Spinal cord (tissue), 10 donors: ENCODE results near the gene BCL2L1. TPM values are rescaled to one million over a fixed set of nuclear protein-coding genes. Genes with fewer than 3 reads are reported as not detected.

Experiments
- DNase-seq, 6 donors: peaks; one replicate each; pipeline versions ENCODE4 v3.0.0 to v3.0.0-alpha.2; 2013 to 2015; ENCODE audit warnings: low spot score in 6 of 6, low read depth in 4 of 6
- H3K27ac ChIP-seq: one replicate; pipeline ENCODE4 v1.5.1; 2013; ENCODE audit warnings: low read depth, low read length, control low read depth
- H3K27me3 ChIP-seq: one replicate; pipeline ENCODE4 v1.6.1; 2013; ENCODE audit warnings: low read length; ENCODE audit not compliant: control insufficient read depth, insufficient read depth
- H3K36me3 ChIP-seq: one replicate; pipeline ENCODE4 v1.6.1; 2013; ENCODE audit warnings: low read length; ENCODE audit not compliant: control insufficient read depth, insufficient read depth
- H3K4me1 ChIP-seq: one replicate; pipeline ENCODE4 v1.6.1; 2013; ENCODE audit warnings: low read length; ENCODE audit not compliant: control insufficient read depth, insufficient read depth
- H3K4me3 ChIP-seq: one replicate; pipeline ENCODE4 v1.5.1; 2013; ENCODE audit warnings: low read depth, low read length, control low read depth
- H3K9me3 ChIP-seq: one replicate; pipeline ENCODE4 v1.6.1; 2013; ENCODE audit warnings: low read length; ENCODE audit not compliant: control insufficient read depth, insufficient read depth
- WGBS: methylation state at CpG from one replicate; pipeline ENCODE4 v1.1.5; 2013; ENCODE audit warnings: missing lambda C conversion rate; ENCODE audit not compliant: insufficient coverage; 5-methylcytosine and 5-hydroxymethylcytosine counted together
- polyA plus RNA-seq, 2 donors: library from polyadenylated mRNA; unstranded; fragments of 120-200 nt; gene quantifications; one replicate each; pipeline ENCODE4 v1.2.1, GENCODE V29; 2013; ENCODE audit not compliant: insufficient read length in 2 of 2
- total RNA-seq, 2 donors: library from RNA; depleted of rRNA in 1 of 2; stranded (reverse); fragments of 120-200 nt in 1 of 2; fragments of >200 nt in 1 of 2; gene quantifications; one replicate each; pipeline versions ENCODE4 v1.2.3 to v1.2.4, GENCODE V29; 2013 to 2014
- donor health status: healthy.

BCL2L1 gene
- total and polyA plus RNA-seq, 4 donors, result 56.0 to 82.7 (median 65.4) TPM

GRCh38 chr20:31682352-31682751, 40.3 kb downstream of the BCL2L1 start:
- no CpG with 5 or more reads among the region's 3 CpGs for WGBS
- Histone ChIP-seq H3K36me3 (peaks cover 9% of the 10 kb centered on the region), H3K4me1 (no peaks in the 10 kb centered on the region), H3K27ac (no peak overlapping the region), H3K27me3 (no peaks in the 10 kb centered on the region), H3K9me3 (no peaks in the 10 kb centered on the region), H3K4me3 (no peak overlapping the region)
- no peak for DNase-seq

- WGBS, result 100% methylated on average over 2 of the region's 3 CpGs
- Histone ChIP-seq H3K27ac (no peak overlapping the region), H3K9me3 (no peaks in the 10 kb centered on the region), H3K4me3 (no peak overlapping the region), H3K27me3 (no peaks in the 10 kb centered on the region), H3K36me3 (peaks cover 9% of the 10 kb centered on the region), H3K4me1 (no peaks in the 10 kb centered on the region)
- DNase-seq, result no peak
These were observed 40.9 kb downstream of the BCL2L1 start for GRCh38 chr20:31681769-31682168.

- 92% methylated on average over 6 of the region's 7 CpGs for WGBS
- Histone ChIP-seq H3K4me1 (no peaks in the 10 kb centered on the region), H3K4me3 (no peak overlapping the region), H3K27ac (no peak overlapping the region), H3K9me3 (no peaks in the 10 kb centered on the region), H3K27me3 (no peaks in the 10 kb centered on the region), H3K36me3 (peaks cover 9% of the 10 kb centered on the region)
- DNase-seq, result no peak
These were observed 41.4 kb downstream of the BCL2L1 start for GRCh38 chr20:31681128-31681727.

- no peak overlapping the region for H3K27ac ChIP-seq
- H3K9me3 ChIP-seq, result no peaks in the 10 kb centered on the region
- H3K36me3 ChIP-seq, result peaks cover 9% of the 10 kb centered on the region
- no peak overlapping the region for H3K4me3 ChIP-seq
- H3K27me3 ChIP-seq, result no peaks in the 10 kb centered on the region
- 88% methylated on average over 6 of the region's 7 CpGs for WGBS
- H3K4me1 ChIP-seq, result peaks cover 4% of the 10 kb centered on the region
- DNase-seq, result no peak
These were observed 42.2 kb downstream of the BCL2L1 start for GRCh38 chr20:31680286-31681127.

GRCh38 chr20:31679357-31680285, 43.0 kb downstream of the BCL2L1 start:
- WGBS, result 93% methylated on average over 8 of the region's 9 CpGs
- H3K27me3 ChIP-seq, result no peaks in the 10 kb centered on the region
- peaks cover 13% of the 10 kb centered on the region for H3K4me1 ChIP-seq
- H3K9me3 ChIP-seq, result no peaks in the 10 kb centered on the region
- peaks cover 9% of the 10 kb centered on the region for H3K36me3 ChIP-seq
- DNase-seq, result no peak
- H3K27ac ChIP-seq, result no peak overlapping the region
- no peak overlapping the region for H3K4me3 ChIP-seq

- no peak for DNase-seq
- H3K4me3 ChIP-seq, result no peak overlapping the region
- H3K36me3 ChIP-seq, result peaks cover 9% of the 10 kb centered on the region
- peaks cover 17% of the 10 kb centered on the region for H3K4me1 ChIP-seq
- H3K9me3 ChIP-seq, result no peaks in the 10 kb centered on the region
- 94% methylated on average over 3 of the region's 9 CpGs for WGBS
- no peaks in the 10 kb centered on the region for H3K27me3 ChIP-seq
- H3K27ac ChIP-seq, result no peak overlapping the region
These were observed 44.0 kb downstream of the BCL2L1 start for GRCh38 chr20:31678389-31679356.

GRCh38 chr20:31677553-31678260, 45.0 kb downstream of the BCL2L1 start:
- Histone ChIP-seq H3K27me3 (no peaks in the 10 kb centered on the region), H3K9me3 (no peaks in the 10 kb centered on the region), H3K4me1 (peaks cover 17% of the 10 kb centered on the region), H3K36me3 (peaks cover 13% of the 10 kb centered on the region), H3K4me3 (no peak overlapping the region), H3K27ac (no peak overlapping the region)
- WGBS, result 86% methylated on average over 1 of the region's 2 CpGs
- no peak for DNase-seq

- Histone ChIP-seq H3K4me3 (no peak overlapping the region), H3K36me3 (peaks cover 18% of the 10 kb centered on the region), H3K27ac (no peak overlapping the region), H3K9me3 (no peaks in the 10 kb centered on the region), H3K4me1 (peaks cover 17% of the 10 kb centered on the region), H3K27me3 (no peaks in the 10 kb centered on the region)
- DNase-seq, result no peak
- 83% methylated on average over 5 of the region's 7 CpGs for WGBS
These were observed 46.1 kb downstream of the BCL2L1 start for GRCh38 chr20:31676609-31676989.
